ENCODE measurements around the gene HCFC1R1.

HCFC1R1 gene

GRCh38 chr16:2974319-2975056, 49.3 kb downstream of the HCFC1R1 start:
- Histone ChIP-seq H3K27ac (ENCODE audit: low read length) (no peak overlapping the region), H3K4me1 (ENCODE audit: control insufficient read depth, insufficient read depth, low read length) (no peaks in the 10 kb centered on the region; the same call in 1 of the 2 replicates), H3K4me3 (ENCODE audit: low read length) (no peak overlapping the region), H3K27me3 (ENCODE audit: control insufficient read depth, insufficient read depth, low read length) (no peaks in the 10 kb centered on the region), H3K9me3 (ENCODE audit: control insufficient read depth, insufficient read depth, low read length) (no peaks in the 10 kb centered on the region), H3K36me3 (ENCODE audit: control insufficient read depth, insufficient read depth, low read length) (peaks cover 41% of the 10 kb centered on the region)
- no CpG with 5 or more reads among the region's 15 CpGs for WGBS (ENCODE audit: insufficient coverage, insufficient read length)
- DNase-seq (ENCODE audit: low read depth, low spot score) = no peak

GRCh38 chr16:2973605-2974318, 50.0 kb downstream of the HCFC1R1 start:
- Histone ChIP-seq H3K36me3 (ENCODE audit: control insufficient read depth, insufficient read depth, low read length) (peaks cover 41% of the 10 kb centered on the region), H3K4me3 (ENCODE audit: low read length) (no peak overlapping the region), H3K9me3 (ENCODE audit: control insufficient read depth, insufficient read depth, low read length) (no peaks in the 10 kb centered on the region), H3K4me1 (ENCODE audit: control insufficient read depth, insufficient read depth, low read length) (no peaks in the 10 kb centered on the region; the same call in 1 of the 2 replicates), H3K27me3 (ENCODE audit: control insufficient read depth, insufficient read depth, low read length) (no peaks in the 10 kb centered on the region), H3K27ac (ENCODE audit: low read length) (no peak overlapping the region)
- DNase-seq (ENCODE audit: low read depth, low spot score) = no peak
- no CpG with 5 or more reads among the region's 17 CpGs for WGBS (ENCODE audit: insufficient coverage, insufficient read length)

GRCh38 chr16:2973093-2973492, 50.6 kb downstream of the HCFC1R1 start:
- peaks cover 41% of the 10 kb centered on the region for H3K36me3 ChIP-seq (ENCODE audit: control insufficient read depth, insufficient read depth, low read length)
- no peak for DNase-seq (ENCODE audit: low read depth, low spot score)
- no peak overlapping the region for H3K27ac ChIP-seq (ENCODE audit: low read length)
- no peak overlapping the region for H3K4me3 ChIP-seq (ENCODE audit: low read length)
- H3K27me3 ChIP-seq (ENCODE audit: control insufficient read depth, insufficient read depth, low read length) = no peaks in the 10 kb centered on the region
- peaks cover 4% of the 10 kb centered on the region for H3K4me1 ChIP-seq (ENCODE audit: control insufficient read depth, insufficient read depth, low read length)
- H3K9me3 ChIP-seq (ENCODE audit: control insufficient read depth, insufficient read depth, low read length) = no peaks in the 10 kb centered on the region
- no CpG with 5 or more reads among the region's 5 CpGs for WGBS (ENCODE audit: insufficient coverage, insufficient read length)
